ENCODE data around the gene AATK.

GRCh38 chr17:81209141-81209540 is 43.1 kb upstream of the AATK start:
- TF ChIP-seq POLR2A (IDR thresholded peaks at IDR 0.05) = no peak
- no peak for TF ChIP-seq EP300 (IDR thresholded peaks at IDR 0.05)
- TF ChIP-seq, protein P1, sequence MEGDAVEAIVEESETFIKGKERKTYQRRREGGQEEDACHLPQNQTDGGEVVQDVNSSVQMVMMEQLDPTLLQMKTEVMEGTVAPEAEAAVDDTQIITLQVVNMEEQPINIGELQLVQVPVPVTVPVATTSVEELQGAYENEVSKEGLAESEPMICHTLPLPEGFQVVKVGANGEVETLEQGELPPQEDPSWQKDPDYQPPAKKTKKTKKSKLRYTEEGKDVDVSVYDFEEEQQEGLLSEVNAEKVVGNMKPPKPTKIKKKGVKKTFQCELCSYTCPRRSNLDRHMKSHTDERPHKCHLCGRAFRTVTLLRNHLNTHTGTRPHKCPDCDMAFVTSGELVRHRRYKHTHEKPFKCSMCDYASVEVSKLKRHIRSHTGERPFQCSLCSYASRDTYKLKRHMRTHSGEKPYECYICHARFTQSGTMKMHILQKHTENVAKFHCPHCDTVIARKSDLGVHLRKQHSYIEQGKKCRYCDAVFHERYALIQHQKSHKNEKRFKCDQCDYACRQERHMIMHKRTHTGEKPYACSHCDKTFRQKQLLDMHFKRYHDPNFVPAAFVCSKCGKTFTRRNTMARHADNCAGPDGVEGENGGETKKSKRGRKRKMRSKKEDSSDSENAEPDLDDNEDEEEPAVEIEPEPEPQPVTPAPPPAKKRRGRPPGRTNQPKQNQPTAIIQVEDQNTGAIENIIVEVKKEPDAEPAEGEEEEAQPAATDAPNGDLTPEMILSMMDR (IDR thresholded peaks at IDR 0.05) = no peak

All from upper lobe of left lung (tissue), 4 donors.